ENCODE measurements around the gene F10. TPM values are rescaled to one million over a fixed set of nuclear protein-coding genes. Genes with fewer than 3 reads are reported as not detected.
"Not testable (repeated sequence)": the region's sequence is repeated elsewhere in the genome, so short reads cannot be mapped to it uniquely, and the experiment has no call there.

F10 gene
- polyA plus RNA-seq, 4 donors: 17.8 to 26.6 (median 21.3) TPM

GRCh38 chr13:113098162-113098732 is 24.4 kb upstream of the F10 start:
- DNase-seq (ENCODE audit: low read depth in 4 of 4, low spot score in 3 of 4): no peak

GRCh38 chr13:113099142-113099541 is 23.5 kb upstream of the F10 start:
- no peak for DNase-seq (ENCODE audit: low read depth in 4 of 4, low spot score in 3 of 4)

- not testable (repeated sequence) for DNase-seq (ENCODE audit: low read depth in 4 of 4, low spot score in 3 of 4)
Measured at GRCh38 chr13:113102302-113102701, 20.3 kb upstream of the F10 start.

GRCh38 chr13:113102727-113103126 is 19.9 kb upstream of the F10 start:
- no peak for DNase-seq (ENCODE audit: low read depth in 4 of 4, low spot score in 3 of 4)

- DNase-seq (ENCODE audit: low read depth in 4 of 4, low spot score in 3 of 4): no peak
Measured at GRCh38 chr13:113103646-113104045, 19.0 kb upstream of the F10 start.

GRCh38 chr13:113105032-113105920 is 17.3 kb upstream of the F10 start, which contains the start of gene F7:
F7 (plus strand) TSS chr13:113105791; CDS start chr13:113105842, 51 bp downstream.
- no peak for DNase-seq (ENCODE audit: low read depth in 4 of 4, low spot score in 3 of 4)

- DNase-seq (ENCODE audit: low read depth in 4 of 4, low spot score in 3 of 4): no peak
Measured at GRCh38 chr13:113105921-113106452, 16.6 kb upstream of the F10 start.

- DNase-seq (ENCODE audit: low read depth in 4 of 4, low spot score in 3 of 4): no peak
Measured at GRCh38 chr13:113106711-113107351, 15.8 kb upstream of the F10 start.

- not testable (repeated sequence) for DNase-seq (ENCODE audit: low read depth in 4 of 4, low spot score in 3 of 4)
Measured at GRCh38 chr13:113108521-113108920, 14.1 kb upstream of the F10 start.

GRCh38 chr13:113109151-113110047 is 13.2 kb upstream of the F10 start:
- DNase-seq (ENCODE audit: low read depth in 4 of 4, low spot score in 3 of 4): no peak

- no peak for DNase-seq (ENCODE audit: low read depth in 4 of 4, low spot score in 3 of 4)
Measured at GRCh38 chr13:113110048-113110851, 12.3 kb upstream of the F10 start.

- DNase-seq (ENCODE audit: low read depth in 4 of 4, low spot score in 3 of 4): no peak
Measured at GRCh38 chr13:113110852-113111315, 11.7 kb upstream of the F10 start.

GRCh38 chr13:113111821-113112220 is 10.8 kb upstream of the F10 start:
- not testable (repeated sequence) for DNase-seq (ENCODE audit: low read depth in 4 of 4, low spot score in 3 of 4)

GRCh38 chr13:113112475-113112874 is 10.1 kb upstream of the F10 start:
- DNase-seq (ENCODE audit: low read depth in 4 of 4, low spot score in 3 of 4): not testable (repeated sequence)

GRCh38 chr13:113112893-113113845 is 9.4 kb upstream of the F10 start:
- DNase-seq (ENCODE audit: low read depth in 4 of 4, low spot score in 3 of 4): no peak

GRCh38 chr13:113113846-113114271 is 8.7 kb upstream of the F10 start:
- DNase-seq (ENCODE audit: low read depth in 4 of 4, low spot score in 3 of 4): no peak

- DNase-seq (ENCODE audit: low read depth in 4 of 4, low spot score in 3 of 4): no peak
Measured at GRCh38 chr13:113114511-113115362, 7.9 kb upstream of the F10 start.

Data from right renal pelvis (tissue), 4 donors.